ENCODE data around the gene CD99L2. TPM values are rescaled to one million over a fixed set of nuclear protein-coding genes. Genes with fewer than 3 reads are reported as not detected.

The CD99L2 gene
- polyA plus RNA-seq, 3 donors = 13.1 to 18.4 (median 16.7) TPM

DNA sequence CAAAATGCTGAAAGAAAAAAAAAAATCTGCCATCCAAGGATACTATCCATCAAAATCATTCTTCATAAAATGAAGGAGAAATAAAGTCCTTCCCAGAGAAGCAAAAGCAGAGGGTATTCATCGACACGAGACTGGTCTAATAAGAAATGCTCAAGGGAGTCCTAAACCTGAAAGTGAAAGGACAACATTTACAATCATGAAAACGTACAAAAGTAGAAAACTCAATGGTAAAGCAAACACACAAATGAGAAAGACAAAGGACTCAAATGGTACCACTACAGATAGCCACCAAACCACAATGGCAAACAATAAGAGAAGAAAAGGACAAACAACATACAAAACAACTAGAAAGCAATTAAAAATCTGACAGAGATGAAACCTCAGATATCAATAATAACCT lies 41.0 kb downstream of the CD99L2 start:
- intact Hi-C loops (cut with micrococcal nuclease) = no loop called here
- Histone ChIP-seq H3K4me1 (ENCODE audit: control insufficient read depth in 1 of 2, insufficient read depth in 2 of 2, low read length in 2 of 2) (no peaks in the 10 kb centered on the region), H3K4me3 (replicated peaks in 1 of 3; ENCODE audit: low read depth in 2 of 3, low read length in 3 of 3) (no peak overlapping the region), H3K4me2 (replicated peaks; ENCODE audit: extremely low read depth, low read length, poor library complexity, severe bottlenecking) (no peak overlapping the region), H2AFZ (ENCODE audit: insufficient read depth, low read depth, low read length, poor library complexity, severe bottlenecking) (no peak overlapping the region), H3K27me3 (ENCODE audit: control insufficient read depth in 2 of 2, insufficient read depth in 2 of 2, low read length in 2 of 2) (no peaks in the 10 kb centered on the region), H3K9ac (ENCODE audit: insufficient read depth, low read length, poor library complexity, severe bottlenecking) (no peak overlapping the region), H4K20me1 (ENCODE audit: insufficient read depth, low read length) (no peaks in the 10 kb centered on the region), H3K9me3 (replicated peaks in 1 of 2; ENCODE audit: control insufficient read depth in 1 of 2, insufficient read depth in 1 of 2, low read length in 2 of 2) (peaks cover 9 to 20% of the 10 kb centered on the region in 2 donors), H3K79me2 (ENCODE audit: insufficient read depth, low read length) (peaks cover 5% of the 10 kb centered on the region), H3K36me3 (replicated peaks in 1 of 2; ENCODE audit: control insufficient read depth in 1 of 2, insufficient read depth in 2 of 2, low read length in 2 of 2) (no peaks in the 10 kb centered on the region), H3K27ac (ENCODE audit: low read depth in 1 of 2, low read length in 2 of 2) (no peak overlapping the region)
- H3K4me3 Mint-ChIP-seq = no peak overlapping the region
- peaks cover 2% of the 10 kb centered on the region for H3K4me1 Mint-ChIP-seq
- no peaks in the 10 kb centered on the region for H3K27me3 Mint-ChIP-seq (ENCODE audit: low read depth in 3 of 3)
- H3K27ac Mint-ChIP-seq = no peak overlapping the region
- no peak for DNase-seq
- TF ChIP-seq, protein P1, sequence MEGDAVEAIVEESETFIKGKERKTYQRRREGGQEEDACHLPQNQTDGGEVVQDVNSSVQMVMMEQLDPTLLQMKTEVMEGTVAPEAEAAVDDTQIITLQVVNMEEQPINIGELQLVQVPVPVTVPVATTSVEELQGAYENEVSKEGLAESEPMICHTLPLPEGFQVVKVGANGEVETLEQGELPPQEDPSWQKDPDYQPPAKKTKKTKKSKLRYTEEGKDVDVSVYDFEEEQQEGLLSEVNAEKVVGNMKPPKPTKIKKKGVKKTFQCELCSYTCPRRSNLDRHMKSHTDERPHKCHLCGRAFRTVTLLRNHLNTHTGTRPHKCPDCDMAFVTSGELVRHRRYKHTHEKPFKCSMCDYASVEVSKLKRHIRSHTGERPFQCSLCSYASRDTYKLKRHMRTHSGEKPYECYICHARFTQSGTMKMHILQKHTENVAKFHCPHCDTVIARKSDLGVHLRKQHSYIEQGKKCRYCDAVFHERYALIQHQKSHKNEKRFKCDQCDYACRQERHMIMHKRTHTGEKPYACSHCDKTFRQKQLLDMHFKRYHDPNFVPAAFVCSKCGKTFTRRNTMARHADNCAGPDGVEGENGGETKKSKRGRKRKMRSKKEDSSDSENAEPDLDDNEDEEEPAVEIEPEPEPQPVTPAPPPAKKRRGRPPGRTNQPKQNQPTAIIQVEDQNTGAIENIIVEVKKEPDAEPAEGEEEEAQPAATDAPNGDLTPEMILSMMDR (IDR thresholded peaks at IDR 0.05) = no peak
- peaks cover 10 to 25% (median 16%) of the 10 kb centered on the region in 7 donors for H3K9me3 Mint-ChIP-seq
- H3K36me3 Mint-ChIP-seq = peaks cover 6 to 16% of the 10 kb centered on the region in 2 donors
- WGBS (ENCODE audit: insufficient coverage) = 100% methylated on average over 2 of the region's 3 CpGs

DNA sequence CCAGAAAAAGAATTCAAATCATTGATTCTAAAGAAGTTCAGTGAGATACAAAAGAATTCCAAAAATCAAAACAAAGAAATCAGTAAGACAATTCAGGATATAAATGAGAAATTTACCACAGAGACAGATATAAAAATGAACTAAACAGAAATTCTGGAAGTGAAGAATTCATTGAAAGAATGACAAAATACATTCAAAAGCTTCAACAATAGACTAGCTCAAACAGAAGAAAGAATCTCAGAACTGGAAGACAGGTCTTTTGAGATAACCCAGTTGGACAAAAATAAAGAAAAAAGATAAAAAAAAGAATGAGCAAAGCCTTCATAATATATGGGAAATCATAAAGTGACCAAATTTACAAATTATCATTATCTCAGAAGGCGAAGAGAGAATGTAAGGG lies 41.7 kb downstream of the CD99L2 start:
- H3K27me3 ChIP-seq (ENCODE audit: control insufficient read depth in 2 of 2, insufficient read depth in 2 of 2, low read length in 2 of 2) = no peaks in the 10 kb centered on the region
- peaks cover 10 to 19% of the 10 kb centered on the region in 2 donors for H3K36me3 Mint-ChIP-seq
- no peaks in the 10 kb centered on the region for H4K20me1 ChIP-seq (ENCODE audit: insufficient read depth, low read length)
- no peak overlapping the region for H3K4me3 Mint-ChIP-seq
- H3K27ac Mint-ChIP-seq = peak overlapping the region in 1 of 7 donors; percentile 26
- peaks cover 5% of the 10 kb centered on the region for H3K79me2 ChIP-seq (ENCODE audit: insufficient read depth, low read length)
- TF ChIP-seq, protein P1 (IDR thresholded peaks at IDR 0.05) = no peak
- no peak overlapping the region for H3K4me2 ChIP-seq (replicated peaks; ENCODE audit: extremely low read depth, low read length, poor library complexity, severe bottlenecking)
- no peak overlapping the region for H3K4me3 ChIP-seq (replicated peaks in 1 of 3; ENCODE audit: low read depth in 2 of 3, low read length in 3 of 3)
- no peak for DNase-seq
- no peaks in the 10 kb centered on the region for H3K4me1 ChIP-seq (ENCODE audit: control insufficient read depth in 1 of 2, insufficient read depth in 2 of 2, low read length in 2 of 2)
- WGBS (ENCODE audit: insufficient coverage) = no CpG with 5 or more reads among the region's 1 CpG
- peaks cover 9 to 20% of the 10 kb centered on the region in 2 donors for H3K9me3 ChIP-seq (replicated peaks in 1 of 2; ENCODE audit: control insufficient read depth in 1 of 2, insufficient read depth in 1 of 2, low read length in 2 of 2)
- peaks cover 2% of the 10 kb centered on the region for H3K4me1 Mint-ChIP-seq
- H3K27me3 Mint-ChIP-seq (ENCODE audit: low read depth in 3 of 3) = no peaks in the 10 kb centered on the region
- no peaks in the 10 kb centered on the region for H3K36me3 ChIP-seq (replicated peaks in 1 of 2; ENCODE audit: control insufficient read depth in 1 of 2, insufficient read depth in 2 of 2, low read length in 2 of 2)
- no peak overlapping the region for H3K9ac ChIP-seq (ENCODE audit: insufficient read depth, low read length, poor library complexity, severe bottlenecking)
- intact Hi-C loops (cut with micrococcal nuclease) = no loop called here
- H3K27ac ChIP-seq (ENCODE audit: low read depth in 1 of 2, low read length in 2 of 2) = no peak overlapping the region
- no peak overlapping the region for H2AFZ ChIP-seq (ENCODE audit: insufficient read depth, low read depth, low read length, poor library complexity, severe bottlenecking)
- H3K9me3 Mint-ChIP-seq = peaks cover 10 to 25% (median 16%) of the 10 kb centered on the region in 7 donors
